MM.1S (cell line): ENCODE data around the gene CNTRL.
A peak's percentile ranks its signal among the peaks of the same experiment; 100 is the strongest.

Experiments
- DNase-seq: peaks from one replicate; pipeline ENCODE4 v3.0.0-alpha.2; 2015
- H2AFZ ChIP-seq: fragments of 300-600 bp; sonication (generic); 2 replicates; pipeline ENCODE4 v1.6.0; 2016; ENCODE audit warnings: antibody characterized with exemption, low read length
- H3F3A ChIP-seq: fragments of 300-600 bp; sonication (generic); 2 replicates; pipeline ENCODE4 v1.6.1; 2016; ENCODE audit warnings: mild to moderate bottlenecking, antibody characterized with exemption, low read length, moderate library complexity, mixed read lengths; ENCODE audit not compliant: insufficient read depth
- H3K27ac ChIP-seq: fragments of 300-600 bp; sonication (generic); 2 replicates; pipeline ENCODE4 v1.5.1; 2016; ENCODE audit warnings: mild to moderate bottlenecking, low read length
- H3K27me3 ChIP-seq: fragments of 300-600 bp; sonication (generic); replicated peaks from 2 replicates; pipeline ENCODE4 v1.6.0; 2016; ENCODE audit warnings: low read length; ENCODE audit not compliant: insufficient read depth
- H3K36me3 ChIP-seq: fragments of 300-600 bp; sonication (generic); replicated peaks from 2 replicates; pipeline ENCODE4 v1.6.1; 2016; ENCODE audit warnings: mild to moderate bottlenecking, low read length, mixed read lengths; ENCODE audit not compliant: insufficient read depth
- H3K4me1 ChIP-seq: fragments of 300-600 bp; sonication (generic); 2 replicates; pipeline ENCODE4 v1.6.1; 2016; ENCODE audit warnings: low read length, mixed read lengths
- H3K4me2 ChIP-seq: fragments of 300-600 bp; sonication (generic); 2 replicates; pipeline ENCODE4 v1.6.0; 2016; ENCODE audit warnings: low read depth, low read length
- H3K4me3 ChIP-seq: fragments of 300-600 bp; sonication (generic); 2 replicates; pipeline ENCODE4 v1.5.1; 2016; ENCODE audit warnings: low read length, mixed read lengths
- H3K79me2 ChIP-seq: fragments of 300-600 bp; sonication (generic); 2 replicates; pipeline ENCODE4 v1.6.1; 2016; ENCODE audit warnings: mixed run types, low read length, mixed read lengths
- H3K9ac ChIP-seq: fragments of 300-600 bp; sonication (generic); 2 replicates; pipeline ENCODE4 v1.6.1; 2016; ENCODE audit warnings: low read length, mixed read lengths
- H3K9me2 ChIP-seq: fragments of 300-600 bp; sonication (generic); replicated peaks from 2 replicates; pipeline ENCODE4 v1.6.1; 2016; ENCODE audit warnings: mild to moderate bottlenecking, low read length, mixed read lengths; ENCODE audit not compliant: insufficient read depth
- H3K9me3 ChIP-seq: fragments of 300-600 bp; sonication (generic); replicated peaks from 2 replicates; pipeline ENCODE4 v1.6.1; 2016; ENCODE audit warnings: mild to moderate bottlenecking, low read length, mixed read lengths; ENCODE audit not compliant: insufficient read depth
- H4K20me1 ChIP-seq: fragments of 300-600 bp; sonication (generic); 2 replicates; pipeline ENCODE4 v1.6.1; 2016; ENCODE audit warnings: mild to moderate bottlenecking, low read length, moderate library complexity, mixed read lengths; ENCODE audit not compliant: insufficient read depth
- EZH2 ChIP-seq: fragments of 300-600 bp; sonication (generic); optimal IDR thresholded peaks from 2 replicates; pipeline ENCODE3; 2017; ENCODE audit warnings: low read depth, mild to moderate bottlenecking, antibody characterized with exemption, low read length, mixed read lengths
- EZH2phosphoT487 ChIP-seq: fragments of 300-600 bp; sonication (generic); IDR thresholded peaks from 2 replicates; pipeline ENCODE4 v1.6.1; 2018; ENCODE audit warnings: antibody characterized with exemption, low read length
- TF ChIP-seq, protein P1 (sequence below): fragments of 300-600 bp; sonication (generic); IDR thresholded peaks from 2 replicates; pipeline ENCODE4 v1.5.1; 2016; ENCODE audit warnings: antibody characterized with exemption, low read length, mixed read lengths

Gene CNTRL

DNA sequence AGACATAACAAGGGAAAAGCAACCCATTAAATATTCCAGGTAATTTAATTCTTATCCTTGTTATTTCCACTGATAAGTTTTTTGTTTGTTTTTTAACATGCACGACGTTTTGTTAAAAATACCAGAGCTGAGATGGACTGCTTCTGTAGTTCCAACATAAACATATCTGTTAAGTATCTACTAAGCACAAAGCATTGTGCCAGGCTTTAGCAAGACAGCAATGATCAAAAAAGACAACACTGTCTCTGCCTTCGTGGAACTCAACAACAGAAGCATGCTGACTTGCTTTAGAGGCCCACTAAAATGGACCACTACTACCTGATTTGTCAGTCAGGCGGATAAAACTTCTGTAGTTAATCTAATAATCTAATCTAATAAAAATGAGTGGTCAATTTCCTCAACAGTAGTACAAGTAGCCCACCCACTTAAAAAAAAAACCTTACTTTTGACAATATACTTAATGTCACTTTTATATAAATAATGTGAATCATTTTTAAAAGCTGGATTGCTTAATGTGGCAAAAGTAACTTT lies 123.8 kb downstream of the CNTRL start:
- no peak for TF ChIP-seq EZH2
- TF ChIP-seq EZH2phosphoT487: no peak
- TF ChIP-seq, protein P1, sequence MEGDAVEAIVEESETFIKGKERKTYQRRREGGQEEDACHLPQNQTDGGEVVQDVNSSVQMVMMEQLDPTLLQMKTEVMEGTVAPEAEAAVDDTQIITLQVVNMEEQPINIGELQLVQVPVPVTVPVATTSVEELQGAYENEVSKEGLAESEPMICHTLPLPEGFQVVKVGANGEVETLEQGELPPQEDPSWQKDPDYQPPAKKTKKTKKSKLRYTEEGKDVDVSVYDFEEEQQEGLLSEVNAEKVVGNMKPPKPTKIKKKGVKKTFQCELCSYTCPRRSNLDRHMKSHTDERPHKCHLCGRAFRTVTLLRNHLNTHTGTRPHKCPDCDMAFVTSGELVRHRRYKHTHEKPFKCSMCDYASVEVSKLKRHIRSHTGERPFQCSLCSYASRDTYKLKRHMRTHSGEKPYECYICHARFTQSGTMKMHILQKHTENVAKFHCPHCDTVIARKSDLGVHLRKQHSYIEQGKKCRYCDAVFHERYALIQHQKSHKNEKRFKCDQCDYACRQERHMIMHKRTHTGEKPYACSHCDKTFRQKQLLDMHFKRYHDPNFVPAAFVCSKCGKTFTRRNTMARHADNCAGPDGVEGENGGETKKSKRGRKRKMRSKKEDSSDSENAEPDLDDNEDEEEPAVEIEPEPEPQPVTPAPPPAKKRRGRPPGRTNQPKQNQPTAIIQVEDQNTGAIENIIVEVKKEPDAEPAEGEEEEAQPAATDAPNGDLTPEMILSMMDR: no peak
- DNase-seq: no peak
- Histone ChIP-seq H3K4me3 (peak overlapping the region; percentile 2; the same call in 1 of the 2 replicates), H3K27ac (no peak overlapping the region), H3K4me2 (peak overlapping the region; percentile 82; the same call in 1 of the 2 replicates), H3F3A (peaks cover 4% of the 10 kb centered on the region), H3K9me3 (no peaks in the 10 kb centered on the region), H3K4me1 (peaks cover 29% of the 10 kb centered on the region), H3K27me3 (no peaks in the 10 kb centered on the region), H3K36me3 (no peaks in the 10 kb centered on the region), H2AFZ (no peak overlapping the region), H3K9me2 (no peaks in the 10 kb centered on the region), H4K20me1 (peaks cover 73% of the 10 kb centered on the region), H3K9ac (no peak overlapping the region), H3K79me2 (peaks cover 83% of the 10 kb centered on the region)

DNA sequence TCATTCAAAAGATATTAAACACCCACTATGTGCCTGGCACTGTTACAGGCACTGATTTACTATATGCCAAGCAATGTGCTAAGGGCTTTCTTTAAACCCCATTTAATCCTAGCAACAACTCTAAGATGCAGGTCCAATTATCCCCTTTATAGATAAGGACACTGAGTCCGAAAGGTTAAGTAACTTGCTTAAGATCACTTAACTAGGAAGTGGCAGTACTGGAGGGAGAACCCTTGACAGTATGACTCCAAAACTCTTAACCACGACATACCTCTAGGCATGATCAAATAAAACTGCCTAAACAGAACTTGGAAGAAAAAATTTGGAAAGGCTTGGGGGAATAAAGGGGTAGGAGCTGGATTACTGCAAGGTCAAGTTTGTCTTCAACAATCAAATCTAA lies 125.2 kb downstream of the CNTRL start:
- Histone ChIP-seq H3K27me3 (no peaks in the 10 kb centered on the region), H3K9ac (peak overlapping the region; percentile 82; the same call in 1 of the 2 replicates), H3K36me3 (no peaks in the 10 kb centered on the region), H3F3A (peaks cover 4% of the 10 kb centered on the region), H3K9me2 (no peaks in the 10 kb centered on the region), H4K20me1 (peaks cover 60% of the 10 kb centered on the region), H3K79me2 (peaks cover 69% of the 10 kb centered on the region), H3K27ac (no peak overlapping the region), H3K4me1 (peaks cover 29% of the 10 kb centered on the region), H3K4me3 (peak overlapping the region; percentile 71), H3K4me2 (peak overlapping the region; percentile 82), H3K9me3 (no peaks in the 10 kb centered on the region), H2AFZ (no peak overlapping the region)
- TF ChIP-seq EZH2: no peak
- TF ChIP-seq EZH2phosphoT487: no peak
- TF ChIP-seq, protein P1: no peak
- DNase-seq: no peak

DNA sequence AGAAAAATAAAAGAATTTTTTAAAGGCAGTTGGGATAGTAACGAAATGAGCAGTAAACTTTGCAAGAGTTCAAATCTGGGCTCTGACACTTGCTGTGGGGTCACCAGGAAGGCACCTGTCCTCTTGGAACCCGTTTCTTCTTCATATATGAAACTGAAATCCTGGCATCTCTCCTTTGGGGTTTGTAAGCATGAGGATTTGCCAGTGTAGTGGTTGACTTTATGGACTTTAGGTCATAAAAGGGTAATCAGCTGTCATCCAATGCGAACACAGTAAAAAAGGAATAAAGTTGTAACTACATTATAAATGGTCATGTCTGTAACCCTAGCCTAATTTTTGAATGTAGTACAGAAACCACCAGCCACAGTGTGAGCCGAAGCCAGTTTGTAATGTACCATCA lies 125.6 kb downstream of the CNTRL start:
- H3K27ac ChIP-seq: peak overlapping the region; percentile 6; the same call in 1 of the 2 replicates
- H3K4me1 ChIP-seq: peaks cover 29% of the 10 kb centered on the region
- no peak overlapping the region for H2AFZ ChIP-seq

More for the DNA sequence above, 125.6 kb downstream of the CNTRL start:
- H3K9ac ChIP-seq: peak overlapping the region; percentile 82; the same call in 1 of the 2 replicates
- H3K36me3 ChIP-seq: no peaks in the 10 kb centered on the region
- H3F3A ChIP-seq: peaks cover 4% of the 10 kb centered on the region
- H3K4me2 ChIP-seq: peak overlapping the region; percentile 82
- H3K79me2 ChIP-seq: peaks cover 65% of the 10 kb centered on the region
- peak overlapping the region; percentile 71 for H3K4me3 ChIP-seq
- peaks cover 56% of the 10 kb centered on the region for H4K20me1 ChIP-seq
- TF ChIP-seq EZH2 (no peak), EZH2phosphoT487 (no peak)
- TF ChIP-seq, protein P1: no peak
- H3K27me3 ChIP-seq: no peaks in the 10 kb centered on the region
- H3K9me2 ChIP-seq: no peaks in the 10 kb centered on the region
- H3K9me3 ChIP-seq: no peaks in the 10 kb centered on the region
- DNase-seq: no peak
